ENCODE results near the gene CNNM4.

- TF ChIP-seq RAD21 (IDR thresholded peaks at IDR 0.05; ENCODE audit: low read length) (no peak), SIN3A (IDR thresholded peaks at IDR 0.05; ENCODE audit: borderline replicate concordance, low read depth, low read length) (no peak), CTCF (IDR thresholded peaks at IDR 0.05) (no peak), NRF1 (IDR thresholded peaks at IDR 0.05; ENCODE audit: low read depth, low read length) (no peak), RFX5 (IDR thresholded peaks at IDR 0.05; ENCODE audit: low read length) (no peak), GABPA (IDR thresholded peaks at IDR 0.05; ENCODE audit: low read depth) (no peak), POLR2AphosphoS5 (IDR thresholded peaks at IDR 0.05; ENCODE audit: low read depth, low read length) (no peak), TAF1 (IDR thresholded peaks at IDR 0.05; ENCODE audit: borderline replicate concordance, low read depth, low read length) (no peak), ZBTB33 (IDR thresholded peaks at IDR 0.05; ENCODE audit: borderline replicate concordance, low read depth) (no peak)
Measured at GRCh38 chr2:96797066-96797625, 36.4 kb downstream of the CNNM4 start.
